Activated CD8-positive, alpha-beta T cell treated with anti-CD3 and anti-CD28 coated beads for 36 hours (primary cell): ENCODE measurements around the gene ADCY7. TPM values are rescaled to one million over a fixed set of nuclear protein-coding genes. Genes with fewer than 3 reads are reported as not detected.

Source experiments
- ATAC-seq: fragments of 200-7000 bp; cut with Tn5 transposase; one replicate; pipeline ENCODE4 v1.10.0; 2021; ENCODE audit warnings: mild to moderate bottlenecking, moderate library complexity
- CTCF ChIA-PET: fragments of 350-600 bp; sonication (Branson Sonifier 250); formaldehyde crosslinking; loops from one replicate; lab custom pipeline; 2021; ENCODE audit warnings: antibody characterized with exemption; lab: Charles Lee
- POLR2A ChIA-PET: fragments of 350-600 bp; sonication (Branson Sonifier 250); formaldehyde crosslinking; loops from one replicate; lab custom pipeline; 2021; ENCODE audit warnings: antibody characterized with exemption; lab: Charles Lee
- DNase-seq: peaks from one replicate; pipeline ENCODE4 v3.0.0-alpha.2; 2020
- H3K27ac Mint-ChIP-seq: one replicate; pipeline ENCODE4 v1.8.0; 2021; ENCODE audit warnings: mild to moderate bottlenecking, mixed read lengths
- H3K27me3 Mint-ChIP-seq: one replicate; pipeline ENCODE4 v1.8.0; 2021; ENCODE audit warnings: mixed read lengths
- H3K36me3 Mint-ChIP-seq: one replicate; pipeline ENCODE4 v1.8.0; 2021; ENCODE audit warnings: low read depth, mixed read lengths
- H3K4me1 Mint-ChIP-seq: one replicate; pipeline ENCODE4 v1.8.0; 2021; ENCODE audit warnings: low read depth, mixed read lengths
- H3K4me3 Mint-ChIP-seq: one replicate; pipeline ENCODE4 v1.8.0; 2021; ENCODE audit warnings: mild to moderate bottlenecking, moderate library complexity, mixed read lengths
- H3K9me3 Mint-ChIP-seq: one replicate; pipeline ENCODE4 v1.8.0; 2021; ENCODE audit warnings: mixed read lengths
- intact Hi-C: fragments of 100-400 bp; cut with micrococcal nuclease; formaldehyde crosslinking; loops from one replicate; pipeline ENCODE4 v1.10.0; 2022
- total RNA-seq, 2 experiments: library from RNA; stranded (reverse); gene quantifications; one replicate each; pipeline ENCODE4 v1.2.3, GENCODE V29; 2021
- TF ChIP-seq, protein P1 (sequence below): fragments of 200-600 bp; IDR thresholded peaks from one replicate; pipeline ENCODE4 v1.8.0; 2022; ENCODE audit warnings: antibody characterized with exemption, mild to moderate bottlenecking

The ADCY7 gene
- total RNA-seq, 2 experiments from 2014 or later, result 89.9 to 92.1 TPM

DNA sequence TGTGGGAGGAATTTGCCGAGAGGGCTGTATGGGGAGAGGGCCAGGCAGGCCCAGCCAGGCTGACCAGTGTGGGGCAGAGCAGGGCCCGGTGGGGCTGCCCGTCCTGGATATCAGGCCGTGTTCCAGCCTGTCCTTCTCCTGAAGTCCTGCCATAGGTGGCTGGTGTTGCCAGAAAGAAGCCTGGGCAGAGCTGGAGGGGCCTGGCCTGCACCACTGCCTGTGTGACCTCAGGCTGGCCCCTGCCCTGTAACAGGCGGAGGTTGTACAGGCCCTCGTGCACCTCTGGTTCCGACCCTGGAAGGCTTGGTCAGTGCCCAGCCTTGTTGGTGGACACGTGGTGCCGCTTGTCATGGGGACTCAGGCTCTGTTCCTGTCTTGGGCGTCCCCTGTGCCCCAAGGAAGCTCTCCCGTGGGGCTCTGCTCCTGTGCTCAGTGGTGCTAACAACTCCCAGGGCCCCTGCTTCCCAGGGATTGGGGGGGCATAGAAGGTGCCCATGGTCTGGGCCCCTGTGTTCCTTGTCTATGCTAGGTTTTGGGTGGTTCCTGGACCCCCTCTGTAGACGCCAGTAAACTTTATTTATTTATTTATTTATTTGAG, 33.3 kb downstream of the ADCY7 start:
- Mint-ChIP-seq H3K36me3 (peaks cover 12% of the 10 kb centered on the region), H3K4me3 (no peak overlapping the region), H3K9me3 (no peaks in the 10 kb centered on the region), H3K27ac (no peak overlapping the region), H3K4me1 (peaks cover 3% of the 10 kb centered on the region), H3K27me3 (no peaks in the 10 kb centered on the region)
- intact Hi-C loops, result no loop called here
- TF ChIP-seq, protein P1, sequence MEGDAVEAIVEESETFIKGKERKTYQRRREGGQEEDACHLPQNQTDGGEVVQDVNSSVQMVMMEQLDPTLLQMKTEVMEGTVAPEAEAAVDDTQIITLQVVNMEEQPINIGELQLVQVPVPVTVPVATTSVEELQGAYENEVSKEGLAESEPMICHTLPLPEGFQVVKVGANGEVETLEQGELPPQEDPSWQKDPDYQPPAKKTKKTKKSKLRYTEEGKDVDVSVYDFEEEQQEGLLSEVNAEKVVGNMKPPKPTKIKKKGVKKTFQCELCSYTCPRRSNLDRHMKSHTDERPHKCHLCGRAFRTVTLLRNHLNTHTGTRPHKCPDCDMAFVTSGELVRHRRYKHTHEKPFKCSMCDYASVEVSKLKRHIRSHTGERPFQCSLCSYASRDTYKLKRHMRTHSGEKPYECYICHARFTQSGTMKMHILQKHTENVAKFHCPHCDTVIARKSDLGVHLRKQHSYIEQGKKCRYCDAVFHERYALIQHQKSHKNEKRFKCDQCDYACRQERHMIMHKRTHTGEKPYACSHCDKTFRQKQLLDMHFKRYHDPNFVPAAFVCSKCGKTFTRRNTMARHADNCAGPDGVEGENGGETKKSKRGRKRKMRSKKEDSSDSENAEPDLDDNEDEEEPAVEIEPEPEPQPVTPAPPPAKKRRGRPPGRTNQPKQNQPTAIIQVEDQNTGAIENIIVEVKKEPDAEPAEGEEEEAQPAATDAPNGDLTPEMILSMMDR, result no peak
- ChIA-PET CTCF (no interaction called here), POLR2A (no interaction called here)
- DNase-seq (no peak), ATAC-seq (no peak)

DNA sequence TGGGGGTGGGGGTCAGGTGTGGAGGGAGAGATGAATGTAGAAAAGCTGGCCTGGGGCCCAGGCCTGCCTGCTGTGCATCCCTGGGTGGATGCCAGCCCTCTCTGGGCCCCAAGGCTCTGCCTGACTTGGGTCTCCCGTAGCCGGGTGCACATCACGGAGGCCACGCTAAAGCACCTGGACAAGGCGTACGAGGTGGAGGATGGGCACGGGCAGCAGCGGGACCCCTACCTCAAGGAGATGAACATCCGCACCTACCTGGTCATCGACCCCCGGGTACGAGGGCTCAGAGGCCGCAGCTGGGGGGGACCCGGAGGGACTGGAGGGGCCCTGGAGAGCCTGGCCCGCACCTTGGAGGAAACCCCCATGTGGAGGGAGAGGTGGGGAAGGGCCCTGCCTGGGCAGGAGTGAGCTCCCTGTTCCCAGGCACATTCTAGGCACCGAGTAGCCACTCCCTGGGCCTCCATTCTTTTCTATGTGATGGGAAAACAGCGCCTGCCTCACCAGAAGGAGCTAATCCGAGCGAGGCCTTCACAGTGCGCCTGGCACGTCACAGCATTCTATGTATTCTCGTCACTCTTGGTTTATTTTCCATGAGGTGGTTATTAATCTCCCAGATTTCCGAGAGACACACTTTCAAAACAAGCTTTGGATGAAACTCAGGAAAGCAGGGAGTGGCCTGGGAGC, 34.7 kb downstream of the ADCY7 start:
- Mint-ChIP-seq H3K4me3 (no peak overlapping the region), H3K27me3 (no peaks in the 10 kb centered on the region), H3K9me3 (no peaks in the 10 kb centered on the region), H3K36me3 (peaks cover 7% of the 10 kb centered on the region), H3K4me1 (no peaks in the 10 kb centered on the region), H3K27ac (no peak overlapping the region)
- ChIA-PET POLR2A (no interaction called here), CTCF (interaction anchor here (0.8 to 1.6 kb wide), 3 partner anchors 26 to 59 kb away, joined by 3 to 5 read pairs (median 3); no protein-coding TSS in a partner anchor)
- DNase-seq (no peak), ATAC-seq (no peak)
- TF ChIP-seq, protein P1, result no peak
- intact Hi-C loops, result no loop called here

DNA sequence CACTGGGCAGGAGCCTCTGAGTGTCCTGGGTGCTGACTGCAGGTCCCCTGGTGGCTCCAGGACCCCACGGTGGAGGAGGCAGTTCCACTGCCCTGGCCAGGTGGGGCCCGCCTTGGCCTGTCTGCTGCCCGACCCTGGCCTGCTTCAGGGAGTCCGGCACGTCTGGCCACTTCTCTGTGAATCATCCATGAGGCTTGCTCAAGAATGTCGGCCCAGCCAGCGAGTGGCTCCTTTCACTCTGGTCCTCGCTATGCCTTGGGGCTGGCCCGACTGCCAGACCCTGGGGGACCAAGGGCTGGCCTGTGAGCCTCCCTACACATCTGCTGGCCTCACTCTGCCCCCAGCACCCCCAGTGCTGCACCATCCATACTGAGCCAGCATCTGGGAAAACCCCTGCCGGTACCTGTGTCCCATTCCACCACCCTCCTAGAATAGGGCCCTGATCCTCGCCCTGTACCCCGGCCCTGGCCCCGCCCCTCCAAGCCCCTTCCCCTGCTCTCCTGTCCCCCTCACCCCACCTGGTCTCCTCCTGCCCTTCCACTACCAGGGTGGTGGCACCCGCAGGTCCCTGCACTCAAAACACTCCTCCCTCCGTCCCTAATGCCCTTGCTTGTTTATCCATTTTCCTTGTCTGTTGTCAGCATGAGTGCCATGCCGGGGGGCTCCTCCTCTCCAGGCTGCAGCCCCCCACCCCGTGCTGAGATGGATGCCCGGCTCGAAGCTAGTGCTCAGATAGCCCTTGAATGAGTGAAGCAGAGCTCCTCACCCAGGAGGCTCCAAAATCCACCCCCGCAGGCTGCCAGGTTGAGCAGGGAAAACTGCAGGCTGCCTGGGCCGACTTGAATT, 35.5 kb downstream of the ADCY7 start:
- no peak for ATAC-seq
- H3K36me3 Mint-ChIP-seq, result peaks cover 4% of the 10 kb centered on the region
- no peaks in the 10 kb centered on the region for H3K27me3 Mint-ChIP-seq
- TF ChIP-seq, protein P1, result no peak
- no peaks in the 10 kb centered on the region for H3K4me1 Mint-ChIP-seq
- H3K27ac Mint-ChIP-seq, result no peak overlapping the region
- H3K9me3 Mint-ChIP-seq, result no peaks in the 10 kb centered on the region
- no peak for DNase-seq
- H3K4me3 Mint-ChIP-seq, result no peak overlapping the region
- intact Hi-C loops, result no loop called here
- CTCF ChIA-PET, result interaction anchor here (0.8 to 1.6 kb wide), 3 partner anchors 25 to 60 kb away, joined by 3 to 5 read pairs (median 3); no protein-coding TSS in a partner anchor
- POLR2A ChIA-PET, result no interaction called here

DNA sequence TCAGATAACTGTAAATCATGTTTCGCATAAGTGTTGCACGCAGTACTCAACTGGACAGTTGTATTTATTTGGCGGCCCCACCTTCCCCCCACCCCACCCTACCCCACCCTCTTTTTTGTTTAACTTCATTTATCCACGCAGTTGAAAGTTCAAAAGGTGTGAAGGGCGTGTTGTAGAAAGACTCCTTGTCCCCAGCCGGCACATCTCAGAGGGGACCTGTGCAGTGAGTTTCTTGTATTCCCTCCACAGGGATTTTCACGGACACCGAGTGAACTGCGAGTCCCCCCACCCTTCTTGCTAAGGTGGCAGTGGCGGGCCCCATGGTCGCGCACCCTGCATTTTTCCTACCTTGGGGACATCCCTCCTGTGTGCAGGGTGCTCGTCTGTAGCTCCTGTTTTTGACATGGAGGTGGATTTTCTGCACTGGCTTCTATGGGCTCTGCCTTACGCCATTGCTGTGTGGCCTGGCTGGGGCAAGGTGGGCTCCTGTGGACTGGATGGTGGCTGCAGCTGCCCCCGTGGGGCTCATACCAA, 36.2 kb downstream of the ADCY7 start:
- Mint-ChIP-seq H3K36me3 (peaks cover 6% of the 10 kb centered on the region), H3K27me3 (no peaks in the 10 kb centered on the region), H3K4me1 (peaks cover 2% of the 10 kb centered on the region), H3K27ac (no peak overlapping the region), H3K9me3 (no peaks in the 10 kb centered on the region), H3K4me3 (no peak overlapping the region)
- ChIA-PET POLR2A (interaction anchor here (1.2 kb wide), 1 partner anchor 59 kb away, joined by 3 read pairs; no protein-coding TSS in a partner anchor), CTCF (interaction anchor here (1.6 kb wide), 1 partner anchor 24 kb away, joined by 5 read pairs; no protein-coding TSS in a partner anchor)
- ATAC-seq (no peak), DNase-seq (no peak)
- intact Hi-C loops, result no loop called here
- TF ChIP-seq, protein P1, result no peak
